Measurements from ENCODE around the gene CCDC73.

GRCh38 chr11:32713496-32713895 lies 81.0 kb downstream of the CCDC73 start:
- TF ChIP-seq CTCF (IDR thresholded peaks at IDR 0.05 in 4 of 5, conservative IDR thresholded peaks at IDR 0.05 in 1 of 5) (no peak), POLR2A (IDR thresholded peaks at IDR 0.05) (no peak)
